Suppressor macrophage treated with lipopolysaccharide for 4 hours (primary cell): ENCODE measurements around the gene FBXO2.

Source experiments
- DNase-seq: peaks from one replicate; pipeline ENCODE4 v3.0.0-alpha.2; 2020

Gene FBXO2

DNA sequence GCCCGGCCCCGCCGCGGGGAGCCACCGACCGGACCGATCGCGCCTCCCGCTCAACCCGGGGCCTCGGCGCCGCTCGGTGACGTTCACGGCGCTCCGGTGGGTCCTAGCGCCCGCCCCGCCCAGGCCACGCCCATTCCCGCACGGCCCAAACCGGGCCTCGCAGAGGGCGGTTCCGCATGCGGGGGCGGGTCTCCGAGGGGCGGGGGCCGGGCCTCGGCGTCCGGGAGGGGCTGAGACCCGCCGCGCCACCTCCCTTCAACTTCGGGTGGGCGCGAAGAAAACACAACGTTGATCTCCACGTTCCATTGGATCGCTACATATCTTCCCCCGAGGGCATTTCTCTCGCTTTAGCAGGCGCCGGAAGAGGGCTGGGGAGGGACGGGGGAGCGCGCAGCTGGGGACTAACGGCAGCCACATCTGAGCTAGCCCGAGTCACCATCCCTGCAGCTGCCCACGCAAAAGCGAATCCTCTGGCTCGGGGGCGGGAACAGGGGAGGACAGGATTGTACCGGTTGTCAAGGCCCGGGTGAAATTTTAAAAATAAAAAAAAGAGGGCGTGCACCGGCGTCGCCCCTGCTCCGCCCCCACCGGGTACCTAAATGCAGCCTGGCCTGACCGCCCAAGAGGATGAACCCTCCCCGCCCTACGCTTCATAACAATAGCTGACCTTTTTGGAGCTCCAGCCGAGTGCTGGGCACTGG is 27.0 kb upstream of the FBXO2 start, which contains the start of gene MAD2L2:
Gene MAD2L2, minus strand, starts transcription at position 78 of the 701 bp plus-strand sequence. CDS start 547 bp downstream, outside the sequence.
- DNase-seq, result peak; percentile 92

DNA sequence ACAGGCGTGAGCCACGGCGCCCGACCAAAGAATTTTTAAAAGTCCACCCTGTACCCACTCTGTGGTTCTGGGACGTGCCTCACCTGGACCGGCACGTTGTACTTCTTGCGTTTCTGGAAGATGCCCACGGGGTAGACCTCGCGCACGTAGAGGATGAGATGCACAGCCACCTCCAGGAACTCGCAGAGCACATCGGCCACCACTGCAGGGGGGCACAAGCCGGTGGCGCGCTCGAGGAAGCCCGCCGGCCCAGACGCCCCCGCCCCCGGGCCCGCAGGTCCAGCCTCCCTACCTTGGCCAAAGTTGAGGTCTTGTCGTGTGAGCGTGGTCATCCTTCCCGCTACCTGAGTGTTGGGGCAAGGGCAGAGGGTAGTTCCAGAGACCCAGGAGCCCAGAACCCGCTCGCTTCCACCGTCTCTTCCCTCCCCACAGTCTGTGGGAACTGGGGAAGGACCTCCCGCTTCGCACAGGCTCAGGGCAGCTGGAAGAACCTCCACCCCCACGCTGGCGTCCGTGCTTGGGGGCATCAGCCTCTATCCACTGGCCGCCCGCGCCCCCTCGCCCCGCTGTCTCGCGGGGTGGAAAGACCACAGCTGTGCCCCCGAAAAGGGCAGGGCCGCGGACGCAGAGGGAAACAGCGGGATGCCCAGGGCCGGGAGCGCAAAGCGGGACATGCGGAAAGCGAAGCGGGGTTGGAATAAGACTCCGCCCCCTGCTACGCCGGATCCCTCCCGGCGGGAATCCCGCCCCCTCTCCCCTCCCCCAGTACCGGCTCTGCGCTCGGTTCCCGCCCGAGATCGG is 26.2 kb upstream of the FBXO2 start:
- DNase-seq, result no peak

GRCh38 chr1:11678442-11678841 is 24.2 kb upstream of the FBXO2 start:
- no peak for DNase-seq

DNA sequence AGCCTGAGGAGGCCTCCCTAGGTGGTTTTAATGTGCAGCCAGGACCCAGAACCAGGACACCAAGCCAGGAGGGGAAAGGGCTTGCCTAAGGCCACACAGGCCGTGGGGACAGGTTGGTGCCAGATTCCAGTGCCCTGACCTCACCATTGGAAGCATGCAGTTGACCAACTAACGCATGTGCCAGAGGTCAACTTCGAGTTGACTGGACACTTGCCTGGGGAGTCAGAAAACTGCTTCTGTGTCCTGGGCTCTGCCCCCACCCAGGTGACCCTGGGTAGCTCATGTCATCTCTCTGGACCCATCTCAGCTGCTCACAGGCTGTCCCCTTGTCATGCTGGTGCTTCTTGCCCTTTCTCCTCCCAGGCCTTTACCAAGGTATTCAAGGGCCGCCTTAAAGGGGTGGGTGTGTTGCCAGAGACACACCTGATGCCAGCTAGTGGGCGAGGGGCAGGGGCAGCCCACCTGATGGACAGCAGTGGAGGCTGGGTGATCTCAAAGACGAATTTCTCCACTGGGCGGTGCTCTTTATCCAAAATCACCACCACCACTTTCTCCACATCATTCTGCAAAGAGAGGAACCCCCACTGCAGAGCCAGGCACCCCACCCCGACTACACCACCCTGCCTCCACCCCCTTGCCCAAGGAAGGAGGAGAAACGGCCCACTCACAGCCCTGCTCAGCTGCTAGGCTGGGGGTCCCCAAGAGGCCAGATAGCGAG is 22.3 kb upstream of the FBXO2 start:
- no peak for DNase-seq

DNA sequence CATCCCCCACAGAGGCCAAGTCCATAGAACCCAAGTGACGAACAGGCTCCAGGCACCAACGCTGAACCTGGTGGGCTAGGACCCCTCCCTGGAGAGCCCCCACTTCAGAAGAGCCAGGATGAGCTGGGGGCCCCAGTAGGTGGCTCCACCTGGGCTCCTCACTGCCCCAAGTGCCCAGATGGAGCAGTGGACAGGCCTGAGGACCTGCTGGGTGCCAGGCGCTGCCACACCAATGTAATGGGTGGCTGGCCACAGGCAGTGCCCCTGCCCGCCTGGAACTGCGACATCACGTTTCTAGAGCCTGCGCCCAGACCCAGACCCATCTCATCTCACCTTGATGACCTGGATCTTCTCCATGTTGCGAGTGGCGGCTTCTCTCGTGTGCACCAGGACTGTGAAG is 21.1 kb upstream of the FBXO2 start:
- no peak for DNase-seq

DNA sequence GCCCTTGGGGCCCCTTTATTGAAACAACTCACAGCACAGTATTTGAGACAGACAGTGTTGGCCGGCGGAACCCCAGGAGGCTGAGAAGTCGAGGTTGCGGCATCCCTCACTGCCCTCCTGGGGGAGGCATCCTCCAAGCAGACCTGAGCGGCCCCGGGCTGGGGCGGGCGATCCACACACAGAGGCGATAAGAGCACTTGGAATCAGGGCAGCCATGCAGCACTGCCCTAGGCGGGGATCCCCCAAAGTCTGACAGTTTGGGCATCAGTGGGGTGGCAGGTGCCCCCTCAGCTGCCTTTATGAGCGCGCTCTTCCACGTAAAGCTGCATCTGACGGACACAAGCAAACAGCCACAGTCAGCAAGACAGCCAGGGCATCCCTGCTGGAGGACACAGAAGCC is 20.3 kb upstream of the FBXO2 start:
- no peak for DNase-seq

GRCh38 chr1:11673089-11673769 is 19.0 kb upstream of the FBXO2 start:
- DNase-seq, result no peak

GRCh38 chr1:11671544-11672286 is 17.5 kb upstream of the FBXO2 start:
- no peak for DNase-seq

GRCh38 chr1:11671205-11671543 is 16.9 kb upstream of the FBXO2 start:
- no peak for DNase-seq

GRCh38 chr1:11670747-11671146 is 16.5 kb upstream of the FBXO2 start:
- DNase-seq, result peak; percentile 76

DNA sequence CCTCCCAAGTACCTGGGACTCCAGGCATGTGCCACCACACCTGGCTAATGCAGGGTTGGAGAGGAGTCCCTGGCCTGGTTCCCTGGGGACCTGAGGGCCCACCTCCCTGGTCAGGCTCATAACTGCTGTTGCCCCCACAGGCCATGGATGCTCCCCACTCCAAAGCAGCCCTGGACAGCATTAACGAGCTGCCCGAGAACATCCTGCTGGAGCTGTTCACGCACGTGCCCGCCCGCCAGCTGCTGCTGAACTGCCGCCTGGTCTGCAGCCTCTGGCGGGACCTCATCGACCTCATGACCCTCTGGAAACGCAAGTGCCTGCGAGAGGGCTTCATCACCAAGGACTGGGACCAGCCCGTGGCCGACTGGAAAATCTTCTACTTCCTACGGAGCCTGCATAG is 14.3 kb upstream of the FBXO2 start:
- DNase-seq, result no peak

DNA sequence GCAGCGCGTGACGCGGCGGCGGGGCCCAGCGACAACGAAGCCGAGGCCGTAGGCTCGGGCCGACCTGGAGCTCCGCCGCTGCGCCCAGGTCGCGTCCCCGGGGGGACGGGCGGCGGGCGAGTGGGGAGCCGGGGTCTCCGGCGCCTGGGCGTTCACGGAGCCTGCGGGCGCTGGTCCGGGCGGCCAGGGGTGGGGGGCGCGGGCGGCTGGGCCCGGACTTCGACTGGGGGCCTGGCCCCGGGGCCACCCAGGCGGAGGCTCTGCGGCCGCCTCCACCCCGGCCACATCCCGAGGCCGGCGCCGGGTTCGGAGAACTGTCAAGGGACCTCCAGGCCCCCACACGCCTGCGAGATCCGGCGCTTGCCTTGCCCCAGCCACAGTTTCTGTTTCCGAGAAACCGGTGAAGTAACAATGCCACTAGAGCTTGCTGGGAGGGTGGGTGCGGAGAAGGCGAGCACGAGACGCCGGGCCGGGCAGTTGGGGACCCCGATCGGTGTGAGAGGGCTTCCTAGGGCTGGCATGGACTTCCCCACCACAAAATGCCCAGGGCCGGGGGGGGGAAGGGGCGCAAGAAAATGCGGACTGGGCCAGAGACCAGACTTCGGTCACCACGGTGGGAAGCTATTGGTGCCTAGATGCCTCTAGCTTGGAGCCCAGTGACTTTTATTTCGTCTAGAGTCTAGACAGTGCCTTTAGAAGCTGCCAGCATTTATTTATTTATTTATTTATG is 10.3 kb upstream of the FBXO2 start:
- peak; percentile 79 for DNase-seq

GRCh38 chr1:11661103-11661502 is 6.9 kb upstream of the FBXO2 start:
- DNase-seq, result no peak

GRCh38 chr1:11659748-11660147 is 5.5 kb upstream of the FBXO2 start:
- no peak for DNase-seq

- DNase-seq, result no peak
These were observed 4.3 kb upstream of the FBXO2 start for GRCh38 chr1:11658542-11658941.

DNA sequence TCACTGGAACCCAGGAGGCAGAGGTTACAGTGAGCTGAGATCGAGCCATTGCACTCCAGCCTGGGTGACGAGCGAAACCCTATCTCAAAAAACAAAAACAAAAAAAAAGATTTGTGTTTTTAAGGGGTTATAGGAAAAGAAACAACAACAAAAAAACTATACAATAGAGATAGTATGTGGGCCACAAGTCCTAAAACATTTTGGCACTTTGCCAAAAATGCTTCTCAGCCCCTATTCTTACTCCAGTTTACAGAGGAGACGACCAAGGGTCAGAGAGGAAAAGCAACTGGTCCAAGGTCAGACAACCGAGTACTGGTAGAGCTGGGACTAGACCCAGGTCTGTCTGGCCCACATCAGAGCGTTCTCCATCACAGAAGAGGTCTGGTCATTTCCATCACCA is 3.4 kb upstream of the FBXO2 start:
- no peak for DNase-seq

DNA sequence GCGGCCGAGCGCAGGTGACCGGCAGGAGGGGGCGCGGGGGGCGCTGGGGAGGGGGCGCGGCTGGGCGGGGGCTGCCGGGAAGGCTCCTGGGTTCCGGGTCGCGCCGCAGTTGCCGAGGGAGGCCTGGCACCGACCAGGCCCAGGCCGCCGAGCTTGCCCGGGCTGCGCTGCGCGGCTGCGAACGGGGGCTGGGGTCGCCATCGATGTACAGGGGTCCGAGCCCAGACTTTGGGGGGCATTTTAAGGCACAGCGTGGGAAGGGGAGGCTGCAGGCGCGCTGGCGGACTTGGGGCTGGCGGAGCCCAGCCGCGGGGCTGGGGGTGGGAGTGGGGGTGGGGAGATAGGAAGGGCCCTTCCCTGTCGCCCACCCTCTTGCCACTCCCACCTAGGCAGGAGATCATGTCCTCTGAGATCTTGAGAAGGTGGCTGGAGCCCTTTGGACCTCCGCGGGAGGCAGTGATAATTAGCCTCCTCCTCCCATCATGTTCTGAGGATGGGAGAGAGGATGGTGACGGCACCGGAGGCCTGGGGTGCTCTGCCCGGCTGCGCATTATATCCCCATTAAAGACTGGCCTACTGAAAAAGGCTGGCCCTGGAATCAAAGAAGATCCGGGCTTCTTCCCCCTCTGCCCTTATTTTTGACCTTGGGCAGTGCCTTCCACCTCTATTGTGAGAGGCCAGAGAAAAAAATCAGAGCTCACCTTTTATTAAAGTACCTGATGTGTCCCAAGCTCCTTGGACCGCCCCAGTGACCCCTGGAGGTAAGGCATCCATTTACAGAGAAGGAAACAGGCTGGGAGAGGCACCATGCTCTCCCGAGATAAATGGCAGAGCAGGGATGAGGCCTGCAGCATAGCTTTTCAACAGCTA is 945 bp upstream of the FBXO2 start:
- DNase-seq, result no peak

DNA sequence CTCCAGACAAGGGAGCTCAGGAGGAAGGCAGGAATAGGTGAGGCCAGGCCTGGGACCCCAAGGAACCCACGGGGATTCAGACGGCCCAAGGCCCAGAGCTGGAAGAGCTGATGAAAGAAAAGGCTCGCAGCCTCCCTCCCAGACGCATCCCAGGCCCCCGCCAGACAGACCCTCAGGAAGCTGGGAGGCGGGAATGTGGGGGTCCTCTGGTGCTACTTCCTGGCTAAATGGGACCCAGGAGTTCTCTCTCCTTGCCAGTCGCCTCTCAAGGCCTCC is 430 bp downstream of the FBXO2 start:
- no peak for DNase-seq

DNA sequence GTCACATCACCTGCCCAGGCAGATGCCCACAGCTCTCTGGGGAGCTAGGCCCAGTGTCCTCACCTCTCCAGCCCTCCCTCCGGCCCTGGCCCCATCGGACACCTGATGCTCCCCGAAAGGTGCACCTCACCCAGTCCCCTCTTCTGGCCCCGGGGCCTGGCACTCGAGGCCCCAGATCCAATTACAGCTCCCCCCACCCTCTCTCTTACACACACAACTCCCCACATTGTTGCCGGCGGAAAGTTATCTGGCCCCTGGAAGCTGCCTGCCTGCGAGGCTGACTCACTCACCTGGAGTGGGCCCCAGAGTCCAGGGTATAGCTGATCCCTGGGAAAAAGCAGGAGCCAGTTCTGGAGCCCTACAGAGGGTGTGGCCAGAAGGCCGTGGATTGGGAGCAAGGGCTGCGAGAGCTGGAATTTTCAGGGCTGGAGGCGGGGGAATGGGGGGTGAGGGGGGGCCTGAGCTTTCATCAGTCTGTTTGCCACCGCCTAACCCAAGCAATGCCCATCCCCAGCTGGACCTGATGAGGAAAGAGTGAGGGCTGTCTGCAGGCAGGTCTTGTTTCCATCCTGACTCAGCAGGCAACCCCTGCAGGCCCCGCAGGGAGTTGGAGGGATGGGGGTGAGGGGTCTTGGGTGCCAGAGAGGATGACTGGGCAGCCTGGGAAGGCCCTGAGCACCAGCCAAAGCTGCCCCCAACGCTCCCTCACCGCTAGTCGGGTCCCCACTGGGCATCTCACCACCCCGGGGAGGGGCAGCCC is 948 bp downstream of the FBXO2 start:
- DNase-seq, result no peak

DNA sequence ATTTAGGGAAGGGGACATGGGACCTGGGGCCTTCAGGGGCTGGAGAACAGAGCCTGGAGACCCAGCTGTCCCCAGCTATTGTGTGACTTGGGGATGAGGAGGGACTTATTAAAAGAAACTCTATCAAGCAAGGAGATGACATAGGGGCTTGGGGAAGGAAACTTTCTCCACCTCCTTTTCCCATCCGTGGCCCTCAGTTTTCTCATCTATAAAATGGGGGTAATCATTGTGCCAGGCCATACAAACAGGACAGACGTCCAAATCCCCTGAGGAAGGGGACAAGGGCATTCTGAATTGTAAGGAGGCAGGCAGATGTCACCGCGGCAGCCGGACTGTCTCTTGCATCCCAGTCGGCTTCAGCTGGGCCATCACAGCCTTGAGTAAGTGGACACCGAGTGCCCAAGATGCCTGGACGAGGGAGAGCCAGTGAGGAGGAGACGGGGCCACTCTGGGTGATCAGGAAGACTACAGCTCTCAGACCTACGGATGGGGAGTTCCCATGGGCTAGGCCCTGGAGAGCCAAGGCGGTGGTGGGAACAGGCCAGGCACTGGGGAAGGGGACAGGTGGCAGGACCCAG is 1.9 kb downstream of the FBXO2 start:
- DNase-seq, result no peak
